Muscle of arm (tissue), 12 donors: Measurements from ENCODE around the gene TMEM229B. TPM values are rescaled to one million over a fixed set of nuclear protein-coding genes. Genes with fewer than 3 reads are reported as not detected.

ENCODE experiments used
- DNase-seq: peaks from one replicate; pipeline ENCODE4 v3.0.0-alpha.2; 2013
- polyA plus RNA-seq, 12 donors: library from polyadenylated mRNA; unstranded; fragments of 120-200 nt; gene quantifications; one replicate each; pipeline ENCODE4 v1.2.1, GENCODE V29; 2013; ENCODE audit not compliant: insufficient read length in 12 of 12

Gene TMEM229B
- polyA plus RNA-seq, 12 donors = 0.19 to 0.94 (median 0.35) TPM; not detected in 2

DNA sequence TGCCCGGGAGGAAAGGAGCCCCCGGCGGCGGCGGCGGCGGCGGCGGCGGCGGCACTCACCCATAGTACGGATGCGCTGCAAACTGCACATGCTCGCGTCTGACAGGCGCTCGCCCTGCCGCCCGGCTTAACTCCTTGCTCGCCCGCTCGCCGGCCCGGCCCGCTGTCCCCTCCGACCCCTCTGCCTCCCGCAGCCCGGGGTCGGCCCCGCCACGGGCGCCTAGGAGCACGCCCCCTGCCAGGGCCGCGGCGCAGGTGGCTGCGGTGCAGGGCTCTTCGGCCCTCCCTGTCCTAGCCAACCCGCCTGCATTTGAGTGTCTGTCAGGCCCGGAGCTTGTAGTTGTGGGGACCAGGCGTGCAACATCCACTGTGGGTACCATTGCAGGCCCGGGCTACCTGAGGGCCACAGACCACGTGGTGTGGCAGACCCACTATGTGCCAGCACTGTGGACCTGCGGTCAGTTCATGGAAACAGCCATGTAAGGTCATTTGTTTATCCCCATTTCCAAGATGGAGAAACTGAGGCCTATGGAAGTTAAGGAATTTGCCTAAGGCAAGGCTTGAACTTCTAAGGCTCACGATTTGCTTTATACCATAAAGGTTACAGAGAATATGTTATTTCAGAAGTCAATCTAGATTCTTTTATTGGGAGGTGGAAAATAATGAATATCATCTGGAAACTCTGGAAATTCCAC lies 27.0 kb upstream of the TMEM229B start:
- no peak for DNase-seq

DNA sequence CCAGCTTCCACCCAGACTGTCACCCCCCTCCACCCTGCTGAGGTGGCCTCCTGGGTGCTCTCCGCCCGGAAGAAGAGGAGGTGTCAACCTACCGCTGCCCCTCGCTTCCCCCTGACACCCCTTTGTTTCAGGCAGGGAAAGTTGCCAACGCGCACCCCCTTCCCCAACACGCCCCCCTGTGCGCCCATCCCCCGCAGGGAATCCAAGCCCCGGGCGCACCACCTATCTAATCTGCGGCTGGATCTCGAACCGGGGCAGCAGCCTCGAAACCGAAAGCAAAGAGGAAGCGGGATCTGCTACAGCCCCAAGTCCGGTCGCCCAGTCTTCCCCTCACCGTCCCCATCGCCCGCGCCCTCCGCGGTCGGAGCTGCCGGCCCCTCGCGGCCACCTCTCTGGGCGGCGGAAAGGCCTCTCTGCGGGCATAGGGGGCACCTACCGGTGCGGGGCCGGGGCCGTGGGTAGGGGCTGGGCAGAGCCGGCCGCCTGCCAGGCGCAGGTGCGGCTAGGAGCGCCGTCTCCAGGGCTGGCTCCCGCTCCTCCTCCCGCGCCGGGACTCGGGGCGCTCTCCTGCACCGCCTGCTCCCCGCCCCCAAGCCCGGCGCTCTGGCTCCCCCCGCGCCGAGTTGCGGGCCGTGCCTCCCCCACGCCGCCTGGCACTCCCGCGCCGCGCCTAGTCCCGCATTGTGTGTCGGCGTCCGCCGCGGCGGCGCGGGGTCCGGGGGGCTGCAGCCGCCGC lies 26.3 kb upstream of the TMEM229B start:
- peak; percentile 25 for DNase-seq

DNA sequence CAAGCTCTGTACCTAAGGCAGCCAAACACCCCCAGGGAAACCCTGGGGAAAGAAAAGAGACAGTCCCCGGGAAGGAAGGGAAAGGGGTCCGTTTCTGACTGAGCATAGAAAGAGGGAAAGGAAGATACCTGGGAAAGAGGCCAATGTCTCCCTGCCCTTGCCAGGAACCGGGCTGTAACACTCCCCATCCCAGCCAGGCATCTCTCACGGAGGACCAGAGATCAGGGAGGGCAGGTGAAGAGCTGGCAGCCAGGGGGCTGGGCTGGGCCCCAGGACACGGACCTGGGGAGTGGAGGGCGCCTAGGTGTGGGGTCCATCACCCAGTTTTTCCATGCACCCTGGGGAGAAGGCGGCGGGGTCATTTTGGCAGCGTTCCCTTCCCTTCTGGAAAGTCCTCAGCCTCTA lies 25.7 kb upstream of the TMEM229B start:
- DNase-seq = peak; percentile 66

DNA sequence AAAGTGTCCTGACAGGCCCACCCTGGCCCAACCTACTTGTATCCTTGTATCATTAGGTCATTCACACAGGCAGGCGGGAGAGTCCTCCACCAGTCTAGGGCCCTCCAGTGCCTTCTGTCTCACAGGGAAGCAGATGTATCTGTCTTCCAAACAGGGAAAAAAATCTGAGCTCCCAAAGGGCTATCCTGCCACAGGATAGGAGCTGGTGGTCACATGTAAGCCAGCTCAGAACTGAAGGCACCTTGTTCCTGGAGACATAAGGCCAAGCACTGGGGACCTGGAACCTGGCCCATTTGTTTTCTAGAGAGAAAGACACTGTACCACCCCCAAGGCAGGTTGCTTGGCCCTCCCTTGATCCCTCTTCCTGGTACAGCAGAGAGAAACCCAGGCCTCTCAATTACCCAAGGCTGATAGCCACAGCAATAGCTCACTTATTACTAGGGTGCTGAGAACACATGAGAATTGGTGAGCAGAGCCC lies 25.1 kb upstream of the TMEM229B start:
- DNase-seq = no peak

DNA sequence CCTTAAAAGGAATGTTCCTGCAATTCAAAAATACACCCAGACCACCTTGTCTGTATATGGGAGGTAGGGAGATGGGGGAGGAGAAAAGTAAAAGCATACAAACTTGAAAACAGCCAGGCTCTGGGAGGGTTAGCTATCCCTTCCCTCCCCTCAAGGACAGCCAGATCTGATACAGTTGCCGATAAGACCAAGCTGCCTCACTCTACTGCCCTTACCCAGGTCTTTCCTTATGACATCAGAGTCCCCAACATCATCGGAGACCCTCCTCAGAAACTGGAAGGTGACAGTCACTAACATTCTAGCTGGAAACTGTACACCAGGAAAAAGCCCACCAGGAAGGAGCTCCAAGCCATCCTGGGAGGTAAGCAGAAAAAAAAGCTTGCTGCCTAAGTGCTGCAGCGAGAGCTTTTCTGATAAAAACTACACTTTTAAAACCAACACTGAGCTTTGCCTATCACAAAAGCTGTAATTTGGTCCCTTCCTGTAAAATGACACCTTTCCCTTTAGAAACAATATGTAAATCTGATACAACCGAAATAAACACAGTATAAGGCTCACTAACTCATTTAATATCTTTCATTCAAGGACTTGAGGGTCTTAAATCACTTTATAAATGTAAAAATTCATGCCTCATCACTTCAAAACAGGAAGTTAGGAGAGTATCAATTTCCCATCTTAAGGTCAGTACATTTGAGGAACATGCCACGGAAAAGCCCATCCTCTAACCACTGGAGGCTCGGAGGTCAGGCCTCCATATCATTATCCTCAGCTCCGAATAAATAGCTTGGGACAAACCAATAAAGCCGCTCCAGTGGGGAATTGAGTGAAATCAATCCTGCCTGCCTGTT lies 24.2 kb upstream of the TMEM229B start:
- DNase-seq = no peak

DNA sequence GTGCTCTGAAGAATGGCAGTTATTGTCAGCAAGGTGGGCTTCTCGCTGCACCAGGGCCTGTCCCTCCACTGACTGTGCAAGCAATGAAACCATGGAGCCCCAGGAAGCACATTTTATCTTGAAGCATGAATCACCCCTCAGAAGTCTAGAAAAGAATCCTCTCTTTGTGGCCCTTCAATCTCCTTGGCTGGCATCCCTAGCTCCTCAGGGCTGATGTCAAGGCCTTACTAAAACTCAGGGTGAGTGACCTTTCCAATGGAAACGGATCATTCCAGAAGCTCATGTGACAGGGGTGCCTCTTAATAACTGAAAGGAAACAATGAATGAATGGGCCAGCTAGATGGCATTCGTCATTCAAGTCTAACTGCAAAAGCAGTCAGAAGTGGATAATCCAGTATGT lies 22.3 kb upstream of the TMEM229B start:
- no peak for DNase-seq

DNA sequence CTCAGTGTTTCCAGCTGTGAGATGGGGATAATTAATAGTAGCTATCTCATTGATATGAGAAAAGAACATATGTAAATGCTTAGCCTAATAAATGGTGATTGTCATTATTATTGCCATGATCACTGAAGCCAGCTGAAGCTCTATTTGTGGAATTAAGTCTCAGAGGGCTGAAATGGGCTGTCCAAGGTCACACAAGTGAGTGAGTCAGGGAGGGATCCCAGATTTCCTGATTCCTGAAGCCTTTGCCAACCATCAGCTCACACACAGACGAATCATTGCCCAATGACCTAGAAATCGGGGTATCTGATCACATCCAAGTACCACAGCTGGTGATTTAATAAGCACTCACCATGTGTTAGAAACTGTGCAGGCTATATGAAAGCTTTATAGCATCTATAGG lies 21.6 kb upstream of the TMEM229B start:
- DNase-seq = no peak

DNA sequence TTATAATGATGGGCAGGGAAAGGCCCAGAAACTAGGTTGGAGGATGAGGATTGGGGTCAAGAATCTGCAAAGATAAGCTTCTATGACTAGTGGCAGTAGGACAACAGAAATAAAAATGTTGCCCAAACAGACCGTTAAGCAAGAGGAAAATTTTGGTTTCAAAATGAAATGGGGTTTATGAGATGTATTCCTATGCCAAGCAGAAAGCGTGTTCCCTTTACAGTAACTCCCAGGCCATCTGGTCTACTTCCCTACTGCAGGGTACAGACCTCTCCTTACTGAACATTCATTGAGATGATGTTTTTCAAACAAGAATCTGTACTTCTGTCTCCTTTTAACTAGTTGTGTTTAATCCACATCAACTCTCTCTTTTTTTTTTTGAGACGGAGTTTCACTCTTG lies 20.4 kb upstream of the TMEM229B start:
- DNase-seq = no peak

DNA sequence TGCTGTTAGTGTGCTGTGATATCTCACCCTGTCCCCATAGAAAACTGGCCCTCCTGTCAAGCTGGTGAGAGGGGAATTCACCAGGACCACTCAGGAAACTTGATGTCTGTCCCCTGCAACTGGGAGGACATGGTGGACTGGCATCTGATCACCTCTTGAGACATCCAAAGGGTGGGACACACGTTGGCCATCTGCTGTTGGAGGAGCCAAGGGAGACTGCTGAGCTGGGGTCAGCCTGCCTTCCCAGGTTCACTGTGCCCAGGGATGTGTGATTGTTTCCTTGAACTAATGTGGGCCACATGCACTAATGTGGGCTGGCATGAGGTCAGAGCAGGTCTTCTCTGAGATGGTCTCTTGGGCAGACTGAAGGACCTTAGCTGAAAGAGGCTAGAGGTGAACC lies 16.7 kb upstream of the TMEM229B start:
- no peak for DNase-seq

DNA sequence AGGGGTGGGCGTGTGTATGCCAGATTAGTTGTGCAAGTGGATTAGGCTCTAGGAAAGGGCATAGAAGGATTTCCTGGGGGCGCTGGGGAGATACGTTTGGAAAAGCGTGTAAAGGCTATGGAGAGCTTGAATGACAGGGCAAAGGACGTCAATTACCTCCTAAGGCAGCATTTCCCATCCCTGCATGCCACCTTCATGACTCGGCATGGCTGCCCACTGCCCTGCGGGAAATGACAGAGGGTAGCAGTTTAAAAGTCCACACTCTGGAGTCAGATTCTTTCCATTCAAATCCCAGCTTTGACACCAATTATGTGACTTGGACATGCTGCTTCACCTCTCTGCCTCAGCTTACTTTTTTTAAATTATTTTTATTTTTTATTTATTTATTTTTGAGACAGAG lies 14.8 kb upstream of the TMEM229B start:
- no peak for DNase-seq

DNA sequence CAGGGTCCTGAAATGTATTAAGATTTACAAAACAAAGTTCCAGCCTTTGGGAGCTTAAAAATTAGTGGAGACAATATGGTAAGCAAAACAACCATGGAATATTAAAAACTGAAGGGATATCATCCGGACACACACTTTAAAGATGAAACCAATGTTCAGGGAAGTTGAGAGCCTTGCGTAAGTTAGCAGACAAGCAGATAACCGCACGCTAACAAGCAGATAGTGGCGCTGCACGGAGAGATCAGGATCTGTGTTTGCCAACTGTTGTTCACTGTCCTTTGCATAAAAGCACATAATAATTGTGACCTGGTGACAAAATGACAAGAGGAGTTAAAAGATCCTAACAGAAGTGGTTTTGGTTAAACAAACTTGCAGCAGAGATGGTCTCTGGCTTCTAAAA lies 14.3 kb upstream of the TMEM229B start:
- no peak for DNase-seq

DNA sequence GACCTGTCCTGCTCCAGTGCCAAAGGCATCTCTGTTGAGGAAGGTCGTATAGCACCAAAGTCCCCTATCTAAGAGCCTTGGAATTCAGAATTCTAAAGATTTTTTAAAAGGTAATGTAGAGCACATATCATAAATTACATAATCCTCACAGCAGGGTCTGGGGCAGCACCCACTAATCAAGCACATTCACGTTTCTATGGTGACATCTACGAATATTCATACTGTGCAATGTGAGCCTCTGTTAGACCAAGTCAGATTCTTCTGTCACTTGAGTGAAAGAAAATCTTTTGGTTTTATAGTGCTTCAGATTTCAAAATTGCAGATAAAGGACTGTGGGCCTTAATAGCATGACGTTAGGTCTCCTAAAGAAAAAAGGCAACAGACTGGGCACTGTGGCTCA lies 13.1 kb upstream of the TMEM229B start:
- no peak for DNase-seq

DNA sequence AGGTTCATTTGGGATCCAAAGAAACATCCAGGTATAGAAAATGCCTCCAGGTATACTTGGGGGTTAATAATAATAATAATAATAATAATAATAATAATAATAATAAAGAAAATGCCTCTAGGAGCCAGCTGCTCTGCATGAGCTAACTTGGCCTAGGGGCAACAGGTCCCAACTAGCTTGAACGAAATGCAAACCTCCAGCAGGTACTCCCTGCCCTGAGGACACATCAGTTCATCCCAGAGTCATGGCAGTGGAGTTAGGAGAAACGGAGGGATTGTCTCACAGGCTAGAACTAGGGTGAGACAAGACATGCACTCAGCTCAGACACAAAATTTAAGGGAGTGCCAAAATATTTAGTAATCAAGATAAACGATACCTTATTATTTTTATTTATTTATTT lies 12.5 kb upstream of the TMEM229B start:
- no peak for DNase-seq

DNA sequence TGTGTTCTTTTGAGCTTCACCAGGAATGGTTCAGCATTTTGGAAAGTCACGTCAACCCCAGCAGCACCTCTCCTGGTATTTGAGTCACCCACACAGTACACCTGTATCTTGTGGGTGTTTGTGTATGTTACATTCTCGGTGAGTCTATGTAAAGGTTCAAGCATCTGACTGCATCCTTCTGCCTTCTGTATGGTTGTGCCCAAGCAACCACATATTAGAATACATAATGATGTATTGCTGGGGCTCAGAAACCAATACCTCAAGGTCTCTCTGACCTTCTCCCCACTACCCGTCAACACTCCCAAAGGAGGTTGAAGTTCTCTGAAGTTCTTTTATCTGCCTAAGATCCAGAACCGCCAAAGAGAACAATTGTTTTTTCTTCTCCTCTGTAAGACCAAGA lies 9.2 kb upstream of the TMEM229B start:
- DNase-seq = no peak

DNA sequence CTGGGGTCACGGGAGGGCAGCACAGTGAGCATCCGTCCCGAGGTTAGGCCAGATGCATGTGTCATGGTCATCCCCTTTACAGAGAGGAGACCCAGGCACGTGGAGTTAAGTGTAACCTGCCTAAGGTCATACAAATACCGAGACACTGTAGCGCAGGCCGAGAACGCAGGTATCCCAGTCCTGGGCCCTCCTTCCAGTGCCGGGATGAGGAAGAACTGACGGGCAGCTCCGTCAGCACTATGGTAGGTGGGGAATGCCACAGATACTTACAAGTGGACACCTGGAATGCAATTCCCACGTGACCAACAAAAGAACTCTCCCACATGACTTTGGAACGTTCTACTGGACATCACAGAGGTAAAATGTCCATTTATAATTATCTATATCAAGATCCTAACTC lies 8.7 kb upstream of the TMEM229B start:
- DNase-seq = no peak

DNA sequence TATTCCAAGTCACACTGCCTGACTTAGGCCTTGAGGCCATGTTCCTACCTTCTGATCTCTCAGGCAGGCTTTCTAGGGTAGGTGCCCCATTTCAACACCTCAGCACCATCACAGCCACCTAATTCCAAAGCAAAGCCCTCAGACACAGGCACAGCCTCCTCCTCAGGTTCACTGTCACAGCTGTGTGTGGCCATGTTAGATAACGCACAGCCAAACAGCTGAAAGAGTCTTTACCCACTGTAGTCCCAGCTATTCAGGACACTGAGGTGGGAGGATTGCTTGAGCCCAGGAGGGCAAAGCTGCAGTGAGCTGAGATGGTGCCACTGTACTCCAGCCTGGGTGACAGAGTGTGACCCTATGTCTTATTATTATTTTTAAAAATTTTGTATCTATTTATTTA lies 7.3 kb upstream of the TMEM229B start:
- DNase-seq = no peak

DNA sequence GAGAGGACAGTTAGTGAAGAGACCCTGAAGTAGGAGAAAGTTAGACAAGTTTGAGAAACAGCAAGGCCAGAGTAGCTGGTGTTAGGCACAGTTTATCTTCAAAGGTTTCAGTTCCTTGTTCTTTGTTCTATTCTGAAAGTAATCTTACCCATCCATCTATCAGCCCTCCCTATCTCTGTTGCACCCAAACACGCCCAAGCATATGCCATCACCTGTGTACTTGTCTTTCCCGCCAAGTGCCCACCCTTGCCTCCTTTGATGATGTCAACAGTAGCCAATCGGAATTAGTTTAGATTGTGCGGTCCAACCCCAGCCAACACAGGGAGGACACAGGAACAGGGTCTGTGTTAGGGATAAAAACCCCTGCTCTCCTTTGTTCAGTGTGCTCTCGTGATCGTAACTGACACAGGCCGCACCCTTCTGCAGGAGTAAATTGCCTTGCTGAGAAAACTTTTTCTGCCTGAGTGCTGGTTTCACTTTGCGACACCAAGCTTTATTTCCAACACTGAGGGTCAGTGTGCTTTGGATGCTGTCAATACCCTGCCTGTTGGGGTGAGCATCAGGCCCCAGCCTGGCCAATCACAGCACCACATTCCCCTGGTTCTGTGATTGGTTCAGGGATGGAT lies 4.7 kb upstream of the TMEM229B start:
- no peak for DNase-seq

DNA sequence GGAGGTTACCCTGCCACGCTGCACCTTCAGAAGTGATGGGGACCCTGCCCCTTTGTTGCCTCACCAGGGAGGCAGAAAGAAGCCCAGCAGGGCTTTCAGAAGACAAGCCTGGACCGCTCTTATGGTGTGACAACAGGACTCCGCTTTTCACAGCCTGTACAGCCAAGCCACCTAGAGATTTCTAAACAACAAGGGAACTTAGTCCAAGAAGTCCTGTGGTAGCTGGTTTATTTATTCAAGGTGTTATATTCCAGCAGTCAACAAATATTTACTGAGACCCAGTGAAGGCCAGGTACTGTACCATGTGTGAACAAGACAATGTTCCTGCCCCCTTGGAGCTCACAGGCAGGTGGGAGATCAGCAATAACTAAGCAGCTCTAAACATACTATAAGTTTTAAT lies 4.0 kb upstream of the TMEM229B start:
- no peak for DNase-seq

DNA sequence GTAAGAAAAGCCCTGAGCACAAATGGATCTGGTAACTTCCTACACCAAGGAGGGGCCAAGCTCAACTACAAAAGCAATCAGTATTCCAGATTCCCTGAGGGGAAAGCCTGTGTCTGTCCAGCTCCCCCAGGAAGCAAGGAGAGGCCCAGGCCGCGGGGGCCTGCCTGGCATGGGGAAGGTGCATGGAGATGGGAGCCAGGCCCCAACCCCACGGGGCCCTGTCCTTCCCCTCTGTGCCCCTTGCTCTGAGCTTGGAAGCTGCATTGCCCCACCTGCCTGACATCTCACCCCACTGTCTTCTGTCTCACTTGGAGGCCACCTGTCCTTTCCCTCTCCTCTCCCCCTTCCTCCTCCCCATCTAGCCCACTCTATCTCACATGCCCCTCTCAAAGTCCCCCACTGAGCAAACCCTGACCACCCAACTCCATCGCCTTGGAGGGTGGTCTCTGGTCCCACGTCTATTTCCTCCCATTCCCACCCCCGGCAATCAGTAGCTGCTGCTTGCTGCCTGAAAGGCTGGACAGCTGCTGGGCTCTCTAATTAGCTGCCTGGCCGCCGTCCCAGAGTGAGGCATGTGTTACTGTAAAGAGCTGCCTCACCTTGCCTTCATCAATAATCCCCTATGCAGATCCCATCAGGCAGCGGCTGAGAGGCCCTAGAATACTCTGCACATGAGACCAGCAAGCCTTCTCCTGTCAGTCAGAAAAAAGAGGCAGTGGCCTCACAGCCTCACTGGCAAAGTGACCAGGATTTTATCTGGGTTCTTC lies 3.4 kb upstream of the TMEM229B start:
- DNase-seq = no peak

DNA sequence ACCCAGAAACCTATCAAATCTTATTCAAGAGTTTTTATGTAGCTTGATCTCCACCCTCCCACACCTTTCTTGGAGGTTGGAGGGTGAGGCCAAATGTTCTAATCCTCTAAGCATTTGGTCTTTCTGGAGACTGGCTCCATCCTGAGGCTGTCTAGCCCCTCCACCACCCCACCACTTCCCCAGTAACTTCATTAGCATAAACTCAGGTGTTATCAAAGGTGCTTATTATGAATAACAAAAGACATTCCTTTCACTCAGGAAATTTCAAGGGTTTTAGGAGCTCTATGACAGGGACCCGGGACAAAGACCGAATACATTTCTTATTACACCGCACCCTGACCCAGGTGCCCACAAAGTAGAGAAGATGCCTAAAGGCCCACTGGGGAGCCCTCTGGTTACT lies 2.8 kb upstream of the TMEM229B start:
- no peak for DNase-seq

DNA sequence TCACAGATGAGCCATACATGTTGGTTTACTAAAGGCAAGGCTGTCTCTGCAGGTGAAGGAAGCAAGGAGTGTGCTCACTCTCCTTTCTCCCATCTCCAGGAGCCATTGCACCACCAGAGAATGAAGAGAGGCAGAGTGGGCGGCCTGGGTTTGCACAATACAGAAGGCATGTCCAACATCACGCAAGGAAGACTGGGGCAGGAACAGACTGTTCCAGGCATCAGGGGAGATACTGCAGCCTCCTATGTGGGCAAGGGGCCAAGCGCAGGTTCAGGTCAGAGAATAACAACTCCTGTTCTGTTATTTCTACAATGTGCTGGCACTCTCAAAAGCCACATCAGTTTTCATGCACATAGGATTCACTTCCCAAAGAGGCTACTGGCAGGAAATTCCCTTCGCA lies 1.7 kb upstream of the TMEM229B start:
- no peak for DNase-seq
